Stomach (tissue), 9 donors: Measurements from ENCODE around the gene CACNA1H. TPM values are rescaled to one million over a fixed set of nuclear protein-coding genes. Genes with fewer than 3 reads are reported as not detected.

Experiments used
- DNase-seq, 2 donors: peaks; one replicate each; pipeline versions ENCODE4 v3.0.0 to v3.0.0-alpha.2; 2013 to 2019
- H3K27ac ChIP-seq, 5 donors: fragments of 200-600 bp in 4 of 5; sonication (generic) in 4 of 5; one replicate each; pipeline ENCODE4 v1.5.1; 2013 to 2019; ENCODE audit warnings: mild to moderate bottlenecking in 1 of 5, moderate library complexity in 1 of 5
- H3K27me3 ChIP-seq, 3 donors: fragments of 200-600 bp; sonication (generic); one replicate each; pipeline ENCODE4 v1.5.1; 2017 to 2019; ENCODE audit warnings: mixed run types in 1 of 3
- H3K36me3 ChIP-seq, 4 donors: fragments of 200-600 bp; sonication (generic); 1 replicate in 3 of 4; 2 replicates in 1 of 4; pipeline ENCODE4 v1.5.1; 2016 to 2019
- H3K4me1 ChIP-seq, 4 donors: fragments of 200-600 bp; sonication (generic); one replicate each; pipeline ENCODE4 v1.5.1; 2016 to 2019
- H3K4me3 ChIP-seq, 4 donors: fragments of 200-600 bp; sonication (generic) in 3 of 4; one replicate each; pipeline ENCODE4 v1.5.1; 2016 to 2019; ENCODE audit warnings: mild to moderate bottlenecking in 1 of 4
- H3K9me3 ChIP-seq, 4 donors: fragments of 200-600 bp; sonication (generic); one replicate each; pipeline ENCODE4 v1.5.1; 2016 to 2019
- EP300 ChIP-seq: sonication (generic); formaldehyde crosslinking; IDR thresholded peaks from one replicate; pipeline ENCODE4 v1.6.1; 2017; ENCODE audit warnings: antibody characterized with exemption
- POLR2A ChIP-seq, 4 donors: fragments of 450-650 bp; IDR thresholded peaks; one replicate each; pipeline ENCODE4 v1.6.1; 2016; ENCODE audit warnings: antibody characterized with exemption in 4 of 4, control low read depth in 2 of 4, mild to moderate bottlenecking in 1 of 4, moderate library complexity in 1 of 4
- POLR2AphosphoS5 ChIP-seq, 3 donors: sonication (generic); formaldehyde crosslinking; IDR thresholded peaks; one replicate each; pipeline ENCODE4 v1.6.1; 2016; ENCODE audit warnings: antibody characterized with exemption in 3 of 3
- WGBS, 5 donors: extraction: QIAGEN DNeasy Blood & Tissue Kit in 3 of 5; methylation state at CpG; one replicate each; pipeline versions ENCODE4 v1.1.5 to v1.1.7; 2013 to 2018; 5-methylcytosine and 5-hydroxymethylcytosine counted together
- intact Hi-C: fragments of 100-400 bp; cut with DNase I; formaldehyde crosslinking; loops from one replicate; pipeline ENCODE4 v1.15.1; 2023; ENCODE audit warnings: low total_unique reads
- polyA plus RNA-seq, 3 donors: library from polyadenylated mRNA; stranded (reverse); fragments of 200-250 nt; gene quantifications; one replicate each; pipeline ENCODE4 v1.2.3, GENCODE V29; 2013
- total RNA-seq, 5 donors: library from RNA; depleted of rRNA; stranded (reverse); fragments of >200 nt; gene quantifications; one replicate each; pipeline versions ENCODE4 v1.1.0 to v1.2.3, GENCODE V29; 2014 to 2016
- TF ChIP-seq, protein P1 (sequence below), 7 experiments: fragments of 450-650 bp in 4 of 7; fragments of 200-600 bp in 3 of 7; sonication (generic) in 3 of 7; IDR thresholded peaks; one replicate each; pipeline ENCODE4 v1.5.1; 2016 to 2019; ENCODE audit warnings: antibody characterized with exemption in 7 of 7, control low read depth in 2 of 7, mild to moderate bottlenecking in 1 of 7
- donor health status: healthy with polysubstance abuse.
- donor health status: Bipolar disorder and iron deficiency.
- donor health status: healthy.

CACNA1H gene
- total and polyA plus RNA-seq, 8 donors: 1.5 to 49.6 (median 19.6) TPM

DNA sequence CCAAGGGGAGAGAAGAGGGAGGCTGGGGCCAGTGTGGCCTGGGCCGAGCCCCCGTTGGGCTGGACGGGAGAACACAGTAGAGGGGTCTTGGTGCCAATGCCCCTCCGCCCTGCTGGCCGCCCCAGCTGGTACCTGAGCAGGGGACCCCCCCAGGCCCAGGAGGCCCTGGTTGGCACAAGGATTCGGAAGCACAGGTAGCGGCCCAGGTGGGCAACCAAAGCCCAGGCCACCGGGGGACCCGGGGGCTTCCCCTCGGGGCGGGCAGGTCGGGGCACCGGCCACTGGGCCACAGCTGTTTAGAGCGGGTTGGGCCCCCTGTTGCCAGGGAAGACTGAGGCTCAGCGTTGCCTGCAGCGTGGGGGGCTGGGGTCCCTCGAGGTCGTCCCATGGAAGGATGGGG lies 28.6 kb upstream of the CACNA1H start:
- 83 to 89% (median 85%) methylated on average over 2 to 18 of the region's 18 CpGs for WGBS, 5 donors

GRCh38 chr16:1124795-1125194 lies 28.1 kb upstream of the CACNA1H start:
- Histone ChIP-seq H3K27ac (no peak overlapping the region), H3K9me3 (no peaks in the 10 kb centered on the region), H3K4me3 (no peak overlapping the region), H3K27me3 (peaks cover 0 to 71% (median 9%) of the 10 kb centered on the region in 3 donors), H3K36me3 (no peaks in the 10 kb centered on the region), H3K4me1 (peaks cover 0 to 7% (median 4%) of the 10 kb centered on the region in 4 donors)
- 86 to 100% (median 93%) methylated on average over 2 to 11 of the region's 11 CpGs for WGBS, 5 donors
- no peak for DNase-seq
- intact Hi-C loops: no loop called here
- TF ChIP-seq EP300: no peak
- TF ChIP-seq POLR2A (IDR thresholded peaks at IDR 0.05): no peak
- no peak for TF ChIP-seq POLR2AphosphoS5 (IDR thresholded peaks at IDR 0.05)
- TF ChIP-seq, protein P1, sequence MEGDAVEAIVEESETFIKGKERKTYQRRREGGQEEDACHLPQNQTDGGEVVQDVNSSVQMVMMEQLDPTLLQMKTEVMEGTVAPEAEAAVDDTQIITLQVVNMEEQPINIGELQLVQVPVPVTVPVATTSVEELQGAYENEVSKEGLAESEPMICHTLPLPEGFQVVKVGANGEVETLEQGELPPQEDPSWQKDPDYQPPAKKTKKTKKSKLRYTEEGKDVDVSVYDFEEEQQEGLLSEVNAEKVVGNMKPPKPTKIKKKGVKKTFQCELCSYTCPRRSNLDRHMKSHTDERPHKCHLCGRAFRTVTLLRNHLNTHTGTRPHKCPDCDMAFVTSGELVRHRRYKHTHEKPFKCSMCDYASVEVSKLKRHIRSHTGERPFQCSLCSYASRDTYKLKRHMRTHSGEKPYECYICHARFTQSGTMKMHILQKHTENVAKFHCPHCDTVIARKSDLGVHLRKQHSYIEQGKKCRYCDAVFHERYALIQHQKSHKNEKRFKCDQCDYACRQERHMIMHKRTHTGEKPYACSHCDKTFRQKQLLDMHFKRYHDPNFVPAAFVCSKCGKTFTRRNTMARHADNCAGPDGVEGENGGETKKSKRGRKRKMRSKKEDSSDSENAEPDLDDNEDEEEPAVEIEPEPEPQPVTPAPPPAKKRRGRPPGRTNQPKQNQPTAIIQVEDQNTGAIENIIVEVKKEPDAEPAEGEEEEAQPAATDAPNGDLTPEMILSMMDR (IDR thresholded peaks at IDR 0.05): no peak

More for the DNA sequence above, 28.6 kb upstream of the CACNA1H start:
- DNase-seq: no peak
- TF ChIP-seq POLR2A (IDR thresholded peaks at IDR 0.05) (no peak), EP300 (no peak), POLR2AphosphoS5 (IDR thresholded peaks at IDR 0.05) (no peak)
- TF ChIP-seq, protein P1 (IDR thresholded peaks at IDR 0.05): no peak
- Histone ChIP-seq H3K9me3 (no peaks in the 10 kb centered on the region), H3K36me3 (no peaks in the 10 kb centered on the region), H3K27me3 (peaks cover 0 to 76% (median 9%) of the 10 kb centered on the region in 3 donors), H3K27ac (no peak overlapping the region), H3K4me1 (peaks cover 0 to 7% (median 4%) of the 10 kb centered on the region in 4 donors), H3K4me3 (no peak overlapping the region)
- intact Hi-C loops: no loop called here

DNA sequence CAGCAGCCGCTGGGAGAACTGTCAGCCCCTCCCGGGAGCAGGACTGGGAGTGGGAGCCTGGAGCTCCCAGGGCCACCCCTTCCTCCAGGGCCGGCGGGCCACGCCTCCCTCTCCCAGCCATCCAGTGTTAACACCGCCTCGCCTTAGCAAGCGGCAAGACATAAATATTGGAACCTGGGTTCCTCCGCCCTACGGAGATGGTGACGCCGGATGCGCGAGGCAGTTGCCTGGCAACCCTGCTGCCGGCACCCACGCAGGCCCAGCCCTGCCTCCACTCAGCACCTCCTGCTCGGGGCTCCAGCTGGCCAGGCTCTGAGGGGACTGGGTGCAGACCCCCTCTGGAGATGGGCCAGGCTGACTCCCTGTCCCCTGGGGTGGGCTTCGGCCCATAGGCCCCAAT lies 27.4 kb upstream of the CACNA1H start:
- Histone ChIP-seq H3K36me3 (no peaks in the 10 kb centered on the region), H3K4me3 (no peak overlapping the region), H3K9me3 (no peaks in the 10 kb centered on the region), H3K4me1 (peaks cover 0 to 7% (median 4%) of the 10 kb centered on the region in 4 donors), H3K27ac (peak overlapping the region in 1 of 5 donors; percentile 54), H3K27me3 (peaks cover 0 to 65% (median 6%) of the 10 kb centered on the region in 3 donors)
- WGBS, 5 donors: 0 to 19% (median 14%) methylated on average over 4 to 18 of the region's 18 CpGs; no CpG with 5 or more reads in 1 of the 5 donors
- DNase-seq: peak; percentile 30 to 94
- TF ChIP-seq, protein P1 (IDR thresholded peaks at IDR 0.05): no peak
- TF ChIP-seq POLR2AphosphoS5 (IDR thresholded peaks at IDR 0.05): no peak
- no peak for TF ChIP-seq EP300
- TF ChIP-seq POLR2A (IDR thresholded peaks at IDR 0.05): no peak
- intact Hi-C loops: no loop called here

DNA sequence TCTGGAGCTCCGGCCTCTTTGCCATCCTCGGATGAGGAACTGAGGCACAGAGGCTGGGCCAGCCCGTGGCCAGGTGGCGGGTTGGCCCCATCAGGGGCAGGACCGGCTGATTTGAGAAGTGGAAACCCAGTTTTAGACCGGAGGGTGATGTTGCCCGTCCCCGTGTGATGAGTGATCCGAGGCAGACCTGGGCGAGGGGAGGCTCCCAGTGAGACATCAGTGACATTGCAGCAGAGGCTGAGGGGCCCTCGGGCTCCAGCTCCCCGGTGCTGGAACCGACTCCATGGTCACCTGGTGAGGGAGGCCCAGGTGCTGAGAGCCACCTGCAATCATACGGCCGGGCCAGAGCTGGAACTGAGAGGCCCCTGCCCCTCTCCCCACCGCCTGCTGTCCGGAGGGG lies 26.9 kb upstream of the CACNA1H start:
- intact Hi-C loops: no loop called here
- no peak for DNase-seq
- Histone ChIP-seq H3K27me3 (peaks cover 0 to 59% (median 4%) of the 10 kb centered on the region in 3 donors), H3K9me3 (no peaks in the 10 kb centered on the region), H3K4me1 (peaks cover 0 to 7% (median 4%) of the 10 kb centered on the region in 4 donors), H3K27ac (peak overlapping the region in 1 of 5 donors; percentile 54), H3K36me3 (no peaks in the 10 kb centered on the region), H3K4me3 (no peak overlapping the region)
- 44 to 49% (median 45%) methylated on average over 5 to 17 of the region's 17 CpGs for WGBS, 5 donors
- TF ChIP-seq, protein P1 (IDR thresholded peaks at IDR 0.05): no peak
- TF ChIP-seq POLR2AphosphoS5 (IDR thresholded peaks at IDR 0.05) (no peak), POLR2A (IDR thresholded peaks at IDR 0.05) (no peak), EP300 (no peak)
